H1 (cell line): ENCODE data around the gene LAX1. TPM values are rescaled to one million over a fixed set of nuclear protein-coding genes. Genes with fewer than 3 reads are reported as not detected.

ENCODE experiments used
- CTCF ChIA-PET: fragments of 300-600 bp; sonication (Branson Sonifier 250); formaldehyde crosslinking; loops from one replicate; lab custom pipeline; 2021; ENCODE audit not compliant: partially characterized antibody; lab: Charles Lee
- POLR2A ChIA-PET: fragments of 300-600 bp; sonication (Branson Sonifier 250); formaldehyde crosslinking; loops from one replicate; lab custom pipeline; 2021; ENCODE audit warnings: inconsistent platforms; ENCODE audit not compliant: partially characterized antibody; lab: Charles Lee
- DNase-seq, 2 experiments: peaks; one replicate each; pipeline versions ENCODE4 v3.0.0 to v3.0.0-alpha.2; 2010 to 2022; ENCODE audit warnings: low spot score in 2 of 2, low read depth in 1 of 2, mixed read lengths in 1 of 2
- FAIRE-seq: peaks from 2 replicates; lab custom pipeline; 2011; peaks lifted over from hg19 to GRCh38; lab: Jason Lieb, UNC
- H2AFZ ChIP-seq: 2 replicates; pipeline ENCODE4 v1.8.1; 2012; ENCODE audit warnings: low read length, inconsistent platforms
- H2AK5ac ChIP-seq: 2 replicates; pipeline ENCODE4 v1.6.1; 2013; ENCODE audit warnings: low read depth, low read length
- H2BK120ac ChIP-seq: replicated peaks from 2 replicates; pipeline ENCODE3; 2013; ENCODE audit warnings: low read depth, low read length, inconsistent platforms
- H2BK12ac ChIP-seq: 2 replicates; pipeline ENCODE4 v1.6.1; 2013; ENCODE audit warnings: low read depth, low read length
- H2BK15ac ChIP-seq: 2 replicates; pipeline ENCODE4 v1.6.1; 2013; ENCODE audit warnings: low read length
- H2BK20ac ChIP-seq: 2 replicates; pipeline ENCODE4 v1.6.1; 2013; ENCODE audit warnings: low read length
- H2BK5ac ChIP-seq: 2 replicates; pipeline ENCODE4 v1.6.1; 2013; ENCODE audit warnings: low read depth, low read length
- H3K14ac ChIP-seq: 2 replicates; pipeline ENCODE4 v1.6.1; 2013; ENCODE audit warnings: inconsistent platforms; ENCODE audit not compliant: insufficient read length
- H3K18ac ChIP-seq: 2 replicates; pipeline ENCODE4 v1.6.1; 2013; ENCODE audit warnings: low read length; ENCODE audit errors: extremely low read depth
- H3K23ac ChIP-seq: 2 replicates; pipeline ENCODE4 v1.6.1; 2013; ENCODE audit warnings: inconsistent platforms; ENCODE audit not compliant: insufficient read length
- H3K23me2 ChIP-seq: 2 replicates; pipeline ENCODE4 v1.6.1; 2013; ENCODE audit warnings: low read depth, low read length
- H3K27ac ChIP-seq: 2 replicates; pipeline ENCODE4 v1.6.1; 2011; ENCODE audit warnings: low read depth, low read length, inconsistent platforms
- H3K27me3 ChIP-seq, 4 experiments: replicated peaks in 1 of 4; 1 replicate in 1 of 4; 2 replicates in 3 of 4; pipeline versions ENCODE4 v1.6.1 to v1.8.1; 2011 to 2013; ENCODE audit warnings: low read length in 3 of 4, mild to moderate bottlenecking in 3 of 4, inconsistent platforms in 2 of 4, mixed read lengths in 2 of 4, moderate library complexity in 1 of 4; ENCODE audit not compliant: control insufficient read depth in 3 of 4, insufficient read depth in 3 of 4; ENCODE audit errors: extremely low read depth in 1 of 4
- H3K36me3 ChIP-seq, 4 experiments: 2 replicates each; pipeline versions ENCODE4 v1.6.1 to v1.8.1; 2011 to 2013; ENCODE audit warnings: mild to moderate bottlenecking in 4 of 4, low read length in 3 of 4, moderate library complexity in 2 of 4, control low read depth in 1 of 4, inconsistent platforms in 1 of 4; ENCODE audit not compliant: insufficient read depth in 4 of 4, control insufficient read depth in 2 of 4
- H3K4ac ChIP-seq: replicated peaks from 2 replicates; pipeline ENCODE3; 2013; ENCODE audit warnings: low read length, low read depth, mixed read lengths, inconsistent platforms; ENCODE audit not compliant: insufficient read length
- H3K4me1 ChIP-seq, 4 experiments: replicated peaks in 1 of 4; 1 replicate in 1 of 4; 2 replicates in 3 of 4; pipeline versions ENCODE4 v1.6.1 to v1.8.1; 2011 to 2013; ENCODE audit warnings: low read length in 3 of 4, inconsistent platforms in 2 of 4, mixed read lengths in 1 of 4; ENCODE audit not compliant: insufficient read depth in 4 of 4, control insufficient read depth in 3 of 4
- H3K4me2 ChIP-seq, 2 experiments: 2 replicates each; pipeline versions ENCODE4 v1.6.1 to v1.8.1; 2011 to 2013; ENCODE audit warnings: low read depth in 2 of 2, low read length in 2 of 2, control low read depth in 1 of 2, inconsistent platforms in 1 of 2, mild to moderate bottlenecking in 1 of 2; ENCODE audit not compliant: insufficient read depth in 1 of 2
- H3K4me3 ChIP-seq, 4 experiments: fragments of 200-600, 300-600 bp in 1 of 4; sonication (generic), shearing (Covaris generic), sonication (Bioruptor Twin) in 1 of 4; 2 replicates each; pipeline versions ENCODE4 v1.5.1 to v1.8.1; 2011 to 2016; ENCODE audit warnings: low read length in 4 of 4, low read depth in 3 of 4, control low read depth in 2 of 4, inconsistent platforms in 2 of 4, mild to moderate bottlenecking in 2 of 4, mixed read lengths in 1 of 4, moderate library complexity in 1 of 4; ENCODE audit not compliant: insufficient read depth in 2 of 4; ENCODE audit errors: extremely low read depth in 1 of 4
- H3K56ac ChIP-seq: replicated peaks from 2 replicates; pipeline ENCODE3; 2013; ENCODE audit warnings: low read depth, mild to moderate bottlenecking, mixed read lengths, low read length, inconsistent platforms; ENCODE audit not compliant: insufficient read length
- H3K79me1 ChIP-seq: 2 replicates; pipeline ENCODE4 v1.6.1; 2013; ENCODE audit warnings: low read depth, low read length, control low read depth
- H3K79me2 ChIP-seq, 2 experiments: 2 replicates each; pipeline versions ENCODE4 v1.6.1 to v1.8.1; 2012 to 2013; ENCODE audit warnings: low read length in 2 of 2, mild to moderate bottlenecking in 2 of 2, inconsistent platforms in 1 of 2; ENCODE audit not compliant: insufficient read depth in 2 of 2, control insufficient read depth in 1 of 2
- H3K9ac ChIP-seq, 4 experiments: replicated peaks in 1 of 4; 1 replicate in 1 of 4; 2 replicates in 3 of 4; pipeline versions ENCODE4 v1.6.1 to v1.8.1; 2011 to 2013; ENCODE audit warnings: low read depth in 3 of 4, low read length in 3 of 4, control low read depth in 2 of 4, mild to moderate bottlenecking in 2 of 4, moderate library complexity in 2 of 4, inconsistent platforms in 1 of 4; ENCODE audit errors: extremely low read depth in 1 of 4
- H3K9me3 ChIP-seq, 2 experiments: 2 replicates each; pipeline versions ENCODE4 v1.6.1 to v1.8.1; 2012 to 2013; ENCODE audit warnings: mild to moderate bottlenecking in 2 of 2, moderate library complexity in 2 of 2, control low read depth in 1 of 2, inconsistent platforms in 1 of 2, low read depth in 1 of 2, low read length in 1 of 2, mixed read lengths in 1 of 2; ENCODE audit not compliant: insufficient read depth in 2 of 2
- H4K20me1 ChIP-seq, 2 experiments: replicated peaks in 1 of 2; 2 replicates each; pipeline versions ENCODE3 to v1.8.1; 2011 to 2013; ENCODE audit warnings: inconsistent platforms in 2 of 2, low read length in 2 of 2, mild to moderate bottlenecking in 1 of 2; ENCODE audit not compliant: insufficient read depth in 2 of 2, control insufficient read depth in 1 of 2
- H4K5ac ChIP-seq: 2 replicates; pipeline ENCODE4 v1.6.1; 2013; ENCODE audit warnings: low read length, low read depth, mixed read lengths, inconsistent platforms; ENCODE audit not compliant: insufficient read length
- H4K8ac ChIP-seq: 2 replicates; pipeline ENCODE4 v1.8.0; 2013; ENCODE audit warnings: mild to moderate bottlenecking, moderate library complexity, low read length, inconsistent platforms; ENCODE audit not compliant: insufficient read depth; ENCODE audit errors: extremely low read depth
- H4K91ac ChIP-seq: replicated peaks from 2 replicates; pipeline ENCODE3; 2013; ENCODE audit warnings: low read length, mixed read lengths, inconsistent platforms; ENCODE audit not compliant: insufficient read length
- E2F6 ChIP-seq: IDR thresholded peaks from 2 replicates; pipeline ENCODE4 v1.6.1; 2012; ENCODE audit warnings: inconsistent platforms
- FOSL1 ChIP-seq: IDR thresholded peaks from 2 replicates; pipeline ENCODE4 v1.6.1; 2011; ENCODE audit warnings: mild to moderate bottlenecking, low read depth, low read length, moderate library complexity; ENCODE audit not compliant: insufficient read depth
- GTF2F1 ChIP-seq: IDR thresholded peaks from 2 replicates; pipeline ENCODE4 v1.6.1; 2012; ENCODE audit warnings: low read depth, low read length, improper control_type of control experiment, borderline replicate concordance
- WGBS, 2 experiments: shearing (Covaris generic) in 1 of 2; methylation state at CpG; one replicate each; pipeline versions ENCODE4 v1.1.6 to v1.1.7; 2013 to 2015; ENCODE audit warnings: low lambda C conversion rate in 2 of 2, mixed read lengths in 2 of 2, inconsistent platforms in 1 of 2, low coverage in 1 of 2, missing lambda C conversion rate in 1 of 2; ENCODE audit not compliant: insufficient replicate concordance in 2 of 2, insufficient coverage in 1 of 2, insufficient read length in 1 of 2; ENCODE audit errors: extremely low coverage in 1 of 2, missing lambda C conversion rate in 1 of 2; 5-methylcytosine and 5-hydroxymethylcytosine counted together
- polyA plus RNA-seq, 7 experiments: library from polyadenylated mRNA; depleted of rRNA in 3 of 7; stranded (reverse) in 5 of 7; unstranded in 2 of 7; fragments of >200 nt in 5 of 7; fragments of 200-250 nt in 2 of 7; gene quantifications; 1 replicate in 5 of 7; 2 replicates in 1 of 7; 4 replicates in 1 of 7; pipeline versions ENCODE4 v1.2.1 to v1.2.3, GENCODE V29; 2011 to 2013; ENCODE audit warnings: missing spikeins in 2 of 7, mixed read lengths in 2 of 7
- total RNA-seq: library from RNA; stranded (reverse); fragmentation: NEBNext Ultra II Directional; extraction: Animal tissue kit (Norgen Biotek cat#: 25700); gene quantifications from 2 replicates; pipeline ENCODE4 v1.2.1, GENCODE V29; 2021

LAX1 gene
- total and polyA plus RNA-seq, 2 of the 8 experiments (the other 6 are each of a cell fraction or from before 2014, with no cell fraction given): 0.11 TPM; not detected in 1

DNA sequence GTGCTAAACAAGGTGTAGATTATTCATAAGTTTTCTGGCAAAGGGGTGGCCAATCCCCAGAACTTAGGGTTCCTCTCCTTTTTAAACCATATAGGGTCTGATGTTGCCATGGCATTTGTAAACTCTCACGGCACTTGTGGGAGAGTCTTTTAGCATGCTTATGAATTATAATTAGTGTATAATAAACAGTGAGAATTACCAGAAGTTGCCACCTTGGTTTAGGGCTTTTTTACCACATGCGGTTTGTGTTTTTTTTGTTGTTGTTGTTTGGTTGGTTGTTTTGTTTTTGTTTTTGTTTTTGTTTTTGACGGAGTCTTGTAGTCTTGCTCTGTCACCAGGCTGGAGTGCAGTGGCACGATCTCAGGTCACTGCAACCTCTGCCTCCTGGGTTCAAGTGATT, 8.9 kb upstream of the LAX1 start:
- H2BK5ac ChIP-seq: no peak overlapping the region
- no peak overlapping the region for H4K8ac ChIP-seq
- no peak overlapping the region for H3K56ac ChIP-seq
- no peaks in the 10 kb centered on the region for H3K79me2 ChIP-seq
- H3K4me3 ChIP-seq: no peak overlapping the region
- H3K23me2 ChIP-seq: no peaks in the 10 kb centered on the region
- no peak overlapping the region for H3K9ac ChIP-seq
- H2BK20ac ChIP-seq: no peak overlapping the region
- CTCF ChIA-PET: no interaction called here
- no peak for DNase-seq
- H3K14ac ChIP-seq: no peak overlapping the region
- H2BK120ac ChIP-seq: no peak overlapping the region
- H3K4ac ChIP-seq: no peak overlapping the region
- WGBS, 2 experiments: 92% methylated on average over 4 of the region's 4 CpGs; no CpG with 5 or more reads in 1 of the 2 experiments
- H2BK12ac ChIP-seq: no peak overlapping the region
- no peak overlapping the region for H3K27ac ChIP-seq
- H4K20me1 ChIP-seq: no peaks in the 10 kb centered on the region
- FAIRE-seq: no peak
- H2BK15ac ChIP-seq: no peak overlapping the region
- no peak overlapping the region for H3K23ac ChIP-seq
- H3K4me1 ChIP-seq: no peaks in the 10 kb centered on the region; a peak in 2 of 7 replicates
- no peak overlapping the region for H2AK5ac ChIP-seq
- TF ChIP-seq E2F6 (no peak), GTF2F1 (no peak), FOSL1 (no peak)
- no peak overlapping the region for H3K4me2 ChIP-seq
- POLR2A ChIA-PET: no interaction called here
- no peak overlapping the region for H2AFZ ChIP-seq
- H3K79me1 ChIP-seq: no peaks in the 10 kb centered on the region
- no peak overlapping the region for H3K18ac ChIP-seq
- H3K9me3 ChIP-seq: no peaks in the 10 kb centered on the region
- H4K91ac ChIP-seq: no peak overlapping the region
- H3K27me3 ChIP-seq: no peaks in the 10 kb centered on the region
- H4K5ac ChIP-seq: no peak overlapping the region
- no peaks in the 10 kb centered on the region for H3K36me3 ChIP-seq
